ENCODE data around the gene ABHD12B. TPM values are rescaled to one million over a fixed set of nuclear protein-coding genes. Genes with fewer than 3 reads are reported as not detected.
A peak's percentile ranks its signal among the peaks of the same experiment; 100 is the strongest.

ABHD12B gene
- total and polyA plus RNA-seq, 2 of the 13 experiments (the other 11 are each of a cell fraction or from before 2014, with no cell fraction given): not detected

GRCh38 chr14:50943943-50944646 lies 72.2 kb downstream of the ABHD12B start, which contains the start of gene PYGL (continued):
- TF ChIP-seq NFIC (IDR thresholded peaks at IDR 0.05; ENCODE audit: low read length): no peak
- peak; percentile 75; the same call in 1 of the 2 replicates for TF ChIP-seq ZNF724P (CRISPR knock-in tag; IDR thresholded peaks at IDR 0.05; ENCODE audit: borderline replicate concordance)
- TF ChIP-seq ZNF83 (CRISPR knock-in tag; IDR thresholded peaks at IDR 0.05; ENCODE audit: borderline replicate concordance): no peak
- no peak for TF ChIP-seq SP140L (CRISPR knock-in tag; IDR thresholded peaks at IDR 0.05; ENCODE audit: borderline replicate concordance)
- TF ChIP-seq ZNF597 (CRISPR knock-in tag; IDR thresholded peaks at IDR 0.05): no peak
- no peak for TF ChIP-seq NFYC (CRISPR knock-in tag; IDR thresholded peaks at IDR 0.05)
- no peak for TF ChIP-seq SATB2 (CRISPR knock-in tag; IDR thresholded peaks at IDR 0.05)
- TF ChIP-seq KLF13 (CRISPR knock-in tag; IDR thresholded peaks at IDR 0.05): no peak
- TF ChIP-seq SNAPC2 (CRISPR knock-in tag; IDR thresholded peaks at IDR 0.05): 0 out of 2 replicates have a peak, but pooled peaks have one; percentile 50
- TF ChIP-seq HNRNPK (IDR thresholded peaks at IDR 0.05; ENCODE audit: low read depth, low read length, poor library complexity, severe bottlenecking): peak; percentile 40
- 0 out of 2 replicates have a peak, but pooled peaks have one; percentile 4 for TF ChIP-seq ZNF143 (CRISPR knock-in tag; IDR thresholded peaks at IDR 0.05)
- no peak for TF ChIP-seq DDIT3 (CRISPR knock-in tag; IDR thresholded peaks at IDR 0.05)
- TF ChIP-seq NCOA1 (CRISPR knock-in tag; IDR thresholded peaks at IDR 0.05): peak; percentile 88; the same call in 1 of the 2 replicates
- no peak for TF ChIP-seq GABPA (IDR thresholded peaks at IDR 0.05; ENCODE audit: low read depth, low read length)
- no peak for TF ChIP-seq GABPA (CRISPR knock-in tag; IDR thresholded peaks at IDR 0.05; ENCODE audit: low read depth)
- peak; percentile 56; the same call in 1 of the 2 replicates for TF ChIP-seq TFDP1 (CRISPR knock-in tag; IDR thresholded peaks at IDR 0.05; ENCODE audit: borderline replicate concordance)
- peak; percentile 19 for TF ChIP-seq TBL1XR1 (IDR thresholded peaks at IDR 0.05; ENCODE audit: borderline replicate concordance, low read length, partially characterized antibody)
- no peak for TF ChIP-seq ZNF761 (CRISPR knock-in tag; conservative IDR thresholded peaks at IDR 0.05)
- TF ChIP-seq AGO2 (optimal IDR thresholded peaks at IDR 0.05; ENCODE audit: low read depth, low read length): peak; percentile 95
- no peak for TF ChIP-seq HDAC6 (IDR thresholded peaks at IDR 0.05; ENCODE audit: low read depth, low read length)
- no peak for TF ChIP-seq ZNF891 (CRISPR knock-in tag; IDR thresholded peaks at IDR 0.05)
- TF ChIP-seq ZFP91 (CRISPR knock-in tag; IDR thresholded peaks at IDR 0.05; ENCODE audit: borderline replicate concordance): peak; percentile 69
- TF ChIP-seq CREB3 (CRISPR knock-in tag; IDR thresholded peaks at IDR 0.05): no peak
- TF ChIP-seq ZNF883 (CRISPR knock-in tag; IDR thresholded peaks at IDR 0.05; ENCODE audit: not compliant biosample characterization): no peak
